Large intestine (tissue), 3 donors: Measurements from ENCODE around the gene ANTKMT. TPM values are rescaled to one million over a fixed set of nuclear protein-coding genes. Genes with fewer than 3 reads are reported as not detected.

Experiments
- DNase-seq, 2 donors: peaks; one replicate each; pipeline versions ENCODE4 v3.0.0 to v3.0.0-alpha.2; 2013
- H3K27ac ChIP-seq: one replicate; pipeline ENCODE4 v1.5.1; 2013; ENCODE audit warnings: low read length
- H3K27me3 ChIP-seq: 2 replicates; pipeline ENCODE4 v1.6.1; 2013; ENCODE audit warnings: low read length; ENCODE audit not compliant: control insufficient read depth, insufficient read depth
- H3K36me3 ChIP-seq: 2 replicates; pipeline ENCODE4 v1.6.1; 2013; ENCODE audit warnings: low read length; ENCODE audit not compliant: control insufficient read depth, insufficient read depth
- H3K4me1 ChIP-seq: one replicate; pipeline ENCODE4 v1.6.1; 2013; ENCODE audit warnings: low read length; ENCODE audit not compliant: control insufficient read depth, insufficient read depth
- H3K4me3 ChIP-seq: one replicate; pipeline ENCODE4 v1.5.1; 2013; ENCODE audit warnings: low read length
- H3K9me3 ChIP-seq: one replicate; pipeline ENCODE4 v1.6.1; 2013; ENCODE audit warnings: mild to moderate bottlenecking, low read depth, low read length, moderate library complexity; ENCODE audit not compliant: control insufficient read depth
- WGBS: methylation state at CpG from one replicate; pipeline ENCODE4 v1.1.5; 2013; ENCODE audit warnings: low lambda C conversion rate; ENCODE audit not compliant: insufficient coverage; 5-methylcytosine and 5-hydroxymethylcytosine counted together
- polyA plus RNA-seq: library from polyadenylated mRNA; unstranded; fragments of 120-200 nt; gene quantifications from one replicate; pipeline ENCODE4 v1.2.1, GENCODE V29; 2013

The ANTKMT gene
- polyA plus RNA-seq, 1 donor: 23.0 TPM

DNA sequence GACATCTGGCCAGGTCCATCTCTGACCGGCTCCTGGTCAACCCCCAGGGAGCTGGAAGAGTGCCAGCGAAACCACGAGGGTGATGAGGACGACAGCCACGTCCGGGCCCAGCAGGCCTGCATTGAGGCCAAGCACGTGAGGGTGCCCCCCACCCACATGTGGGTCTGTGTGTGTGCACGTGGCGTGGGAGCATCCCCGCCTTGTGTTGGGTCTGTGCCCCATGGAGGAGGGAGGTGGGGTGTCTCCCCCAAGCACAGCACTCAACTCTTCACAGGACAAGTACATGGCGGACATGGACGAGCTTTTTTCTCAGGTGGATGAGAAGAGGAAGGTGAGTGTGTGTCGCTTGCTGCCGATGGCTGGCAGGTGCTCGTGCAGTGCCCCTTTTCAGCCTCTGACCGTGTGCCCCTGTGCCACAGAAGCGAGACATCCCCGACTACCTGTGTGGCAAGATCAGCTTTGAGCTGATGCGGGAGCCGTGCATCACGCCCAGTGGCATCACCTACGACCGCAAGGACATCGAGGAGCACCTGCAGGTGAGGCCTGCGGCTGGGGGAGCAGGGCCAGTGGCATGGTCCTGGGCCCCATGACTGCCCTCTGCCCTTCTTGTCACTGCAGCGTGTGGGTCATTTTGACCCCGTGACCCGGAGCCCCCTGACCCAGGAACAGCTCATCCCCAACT is 39.1 kb upstream of the ANTKMT start:
- peaks cover 30% of the 10 kb centered on the region for H3K36me3 ChIP-seq
- H3K27ac ChIP-seq: no peak overlapping the region
- peaks cover 2% of the 10 kb centered on the region for H3K27me3 ChIP-seq
- no CpG with 5 or more reads among the region's 28 CpGs for WGBS
- peaks cover 9% of the 10 kb centered on the region for H3K9me3 ChIP-seq
- H3K4me3 ChIP-seq: peak overlapping the region; percentile 82
- DNase-seq: no peak
- peaks cover 36% of the 10 kb centered on the region for H3K4me1 ChIP-seq

- H3K27me3 ChIP-seq: no peaks in the 10 kb centered on the region
- peaks cover 12% of the 10 kb centered on the region for H3K9me3 ChIP-seq
- DNase-seq: no peak
- H3K36me3 ChIP-seq: peaks cover 34% of the 10 kb centered on the region
- H3K4me1 ChIP-seq: peaks cover 32% of the 10 kb centered on the region
- H3K27ac ChIP-seq: no peak overlapping the region
- peak overlapping the region; percentile 60 for H3K4me3 ChIP-seq
- no CpG with 5 or more reads among the region's 36 CpGs for WGBS
Observed at GRCh38 chr16:682493-683395, 38.2 kb upstream of the ANTKMT start.

DNA sequence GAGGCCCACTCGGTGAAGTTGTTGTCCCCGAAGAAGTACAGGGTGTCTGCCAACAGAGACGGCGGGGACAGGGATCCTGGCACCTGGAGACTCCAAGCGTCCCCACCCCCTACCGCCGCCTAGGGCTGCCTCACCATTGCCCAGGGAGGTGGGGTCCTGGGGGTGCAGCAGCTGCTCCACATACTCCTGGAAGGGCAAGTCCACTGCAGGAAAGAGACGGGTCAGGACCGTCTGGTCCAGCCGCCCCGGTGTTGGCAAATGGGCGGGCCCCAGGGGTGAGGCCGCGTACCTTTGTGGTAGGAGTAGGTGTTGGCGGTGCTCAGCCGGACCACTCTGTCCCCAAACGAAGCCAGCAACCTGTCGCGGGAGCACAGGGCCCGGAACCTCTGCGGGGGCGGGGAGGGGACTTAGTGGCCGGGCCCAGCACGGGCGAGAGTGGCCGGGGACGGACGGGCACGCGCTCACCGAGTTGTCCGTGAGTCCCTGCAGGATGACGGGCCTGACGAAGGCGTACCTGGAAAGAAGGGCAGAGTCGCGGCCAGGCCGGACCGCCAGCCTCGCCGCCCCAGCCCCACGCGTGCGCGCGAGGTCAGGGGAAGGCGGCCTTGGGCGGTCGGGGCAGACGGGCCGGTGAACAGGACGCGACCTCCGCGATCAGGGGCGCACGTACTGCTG is 37.4 kb upstream of the ANTKMT start:
- Histone ChIP-seq H3K36me3 (peaks cover 38% of the 10 kb centered on the region), H3K4me3 (peak overlapping the region; percentile 60), H3K27me3 (no peaks in the 10 kb centered on the region), H3K27ac (no peak overlapping the region), H3K4me1 (peaks cover 32% of the 10 kb centered on the region), H3K9me3 (peaks cover 12% of the 10 kb centered on the region)
- WGBS: no CpG with 5 or more reads among the region's 57 CpGs
- DNase-seq: no peak

DNA sequence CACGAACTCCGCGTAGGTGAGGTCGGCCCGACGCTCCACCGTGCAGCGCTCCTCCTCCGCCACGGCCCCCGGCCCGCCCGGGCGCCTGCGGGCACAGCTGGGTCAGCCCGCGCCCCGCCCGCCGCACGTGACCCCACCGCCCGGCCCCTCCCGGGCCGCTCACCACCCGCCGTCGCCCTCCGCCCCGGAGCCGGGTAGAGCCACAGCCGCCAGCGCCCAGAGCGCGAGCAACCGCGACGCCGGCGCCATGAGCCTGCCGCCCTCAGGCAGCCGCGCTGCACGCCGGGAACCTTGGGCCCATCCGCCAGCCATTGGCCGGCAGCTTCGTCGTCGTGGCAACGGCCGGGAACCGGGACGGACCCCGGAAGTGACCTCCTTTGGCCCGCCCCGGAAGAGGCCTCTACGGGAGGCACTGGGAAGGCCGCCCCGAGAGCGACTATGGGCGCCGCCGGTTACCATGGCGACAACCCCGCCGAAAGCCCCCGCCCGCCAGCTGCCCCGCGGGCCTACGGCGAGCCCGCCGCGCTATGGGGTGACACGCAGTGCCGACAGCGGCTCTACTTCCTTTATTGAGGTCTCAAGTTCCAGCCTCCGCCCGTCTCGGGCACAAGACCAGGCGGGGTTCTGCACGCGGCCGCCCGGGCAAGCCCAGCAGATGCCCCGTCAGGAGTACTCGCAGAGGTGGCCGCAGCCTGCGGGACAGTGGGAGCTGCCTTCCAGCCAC is 36.7 kb upstream of the ANTKMT start, which contains the start of gene JMJD8:
Gene JMJD8 (minus strand): TSS at position 264 of the 724 bp plus-strand sequence. CDS start 15 bp downstream, at position 249.
- Histone ChIP-seq H3K4me1 (peaks cover 32% of the 10 kb centered on the region), H3K27me3 (no peaks in the 10 kb centered on the region), H3K9me3 (peaks cover 12% of the 10 kb centered on the region), H3K4me3 (peak within 1 kb of the TSS; percentile 60), H3K27ac (peak within 1 kb of the TSS; percentile 47), H3K36me3 (peaks cover 38% of the 10 kb centered on the region)
- DNase-seq: peak; percentile 95 to 96
- no CpG with 5 or more reads among the region's 91 CpGs for WGBS

- H3K27ac ChIP-seq: no peak overlapping the region
- no peak for DNase-seq
- H3K27me3 ChIP-seq: no peaks in the 10 kb centered on the region
- WGBS: no CpG with 5 or more reads among the region's 61 CpGs
- H3K36me3 ChIP-seq: peaks cover 38% of the 10 kb centered on the region
- H3K4me3 ChIP-seq: no peak overlapping the region
- peaks cover 37% of the 10 kb centered on the region for H3K4me1 ChIP-seq
- peaks cover 12% of the 10 kb centered on the region for H3K9me3 ChIP-seq
Observed at GRCh38 chr16:684961-685696, 35.8 kb upstream of the ANTKMT start.

DNA sequence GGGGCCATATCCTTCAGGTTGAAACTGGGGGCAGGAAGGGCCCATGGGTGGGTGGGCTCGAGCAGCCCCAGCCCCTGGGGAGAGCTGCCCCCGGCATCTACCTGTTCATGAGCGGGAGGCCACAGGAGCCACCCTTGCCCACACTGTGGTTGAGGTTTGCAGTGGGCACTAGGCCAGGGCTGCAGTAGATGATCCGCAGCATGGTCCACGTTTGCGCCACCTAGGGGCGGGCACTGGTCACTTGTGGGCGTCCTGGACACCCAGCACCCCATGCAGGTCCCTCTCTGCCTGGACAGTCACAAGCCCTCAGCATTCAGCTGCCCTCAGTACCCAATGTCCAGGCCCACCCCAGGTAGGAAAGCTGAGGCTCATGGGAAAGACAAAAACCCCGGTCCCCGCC is 35.0 kb upstream of the ANTKMT start:
- Histone ChIP-seq H3K27me3 (peaks cover under 1% of the 10 kb centered on the region), H3K9me3 (peaks cover 12% of the 10 kb centered on the region), H3K36me3 (peaks cover 38% of the 10 kb centered on the region), H3K4me1 (peaks cover 36% of the 10 kb centered on the region), H3K4me3 (no peak overlapping the region), H3K27ac (no peak overlapping the region)
- WGBS: no CpG with 5 or more reads among the region's 10 CpGs
- no peak for DNase-seq

- Histone ChIP-seq H3K4me3 (no peak overlapping the region), H3K9me3 (peaks cover 12% of the 10 kb centered on the region), H3K27ac (no peak overlapping the region), H3K27me3 (peaks cover 4% of the 10 kb centered on the region), H3K36me3 (peaks cover 37% of the 10 kb centered on the region), H3K4me1 (peaks cover 29% of the 10 kb centered on the region)
- no peak for DNase-seq
- WGBS: no CpG with 5 or more reads among the region's 51 CpGs
Observed at GRCh38 chr16:686459-687260, 34.3 kb upstream of the ANTKMT start.

DNA sequence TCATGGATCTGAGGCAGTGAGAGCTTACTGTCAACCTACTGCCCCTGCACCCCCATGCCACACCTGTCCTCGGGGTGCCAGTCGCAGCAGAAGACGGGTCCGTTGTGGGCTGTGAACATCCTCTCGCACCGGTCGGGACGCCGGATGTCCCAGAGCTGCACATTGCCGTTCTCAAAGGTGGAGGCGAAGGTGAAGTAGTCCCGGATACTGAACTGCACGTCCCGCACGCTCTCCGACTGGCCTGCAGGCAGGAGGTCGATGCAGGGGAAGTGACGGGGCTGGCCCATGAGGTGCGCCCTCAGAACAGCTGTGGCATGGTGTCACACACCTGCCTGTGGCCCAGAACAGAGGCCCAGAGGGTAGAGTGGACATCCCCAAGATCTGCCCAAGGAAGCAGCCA is 33.4 kb upstream of the ANTKMT start:
- no peak for DNase-seq
- WGBS: no CpG with 5 or more reads among the region's 19 CpGs
- Histone ChIP-seq H3K4me1 (peaks cover 22% of the 10 kb centered on the region), H3K9me3 (peaks cover 12% of the 10 kb centered on the region), H3K4me3 (no peak overlapping the region), H3K27ac (no peak overlapping the region), H3K36me3 (peaks cover 29% of the 10 kb centered on the region), H3K27me3 (peaks cover 12% of the 10 kb centered on the region)
